ENCODE results near the gene RNF223.
"Not testable (repeated sequence)": the region's sequence is repeated elsewhere in the genome, so short reads cannot be mapped to it uniquely, and the experiment has no call there.

The RNF223 gene

GRCh38 chr1:1058088-1058905, 15.8 kb downstream of the RNF223 start:
- no peak for DNase-seq

- not testable (repeated sequence) for DNase-seq
Observed at GRCh38 chr1:1057769-1058087, 16.4 kb downstream of the RNF223 start.

GRCh38 chr1:1055841-1056736, 18.0 kb downstream of the RNF223 start:
- no peak for DNase-seq

GRCh38 chr1:1054971-1055370, 19.1 kb downstream of the RNF223 start:
- DNase-seq = no peak

- no peak for DNase-seq
Observed at GRCh38 chr1:1054099-1054700, 19.9 kb downstream of the RNF223 start.

- no peak for DNase-seq
Observed at GRCh38 chr1:1053682-1054081, 20.4 kb downstream of the RNF223 start.

GRCh38 chr1:1053022-1053421, 21.1 kb downstream of the RNF223 start:
- DNase-seq = no peak

- no peak for DNase-seq
Observed at GRCh38 chr1:1052003-1052840, 21.9 kb downstream of the RNF223 start.

- no peak for DNase-seq
Observed at GRCh38 chr1:1051127-1051810, 22.8 kb downstream of the RNF223 start.

- DNase-seq = no peak
Observed at GRCh38 chr1:1050577-1051052, 23.5 kb downstream of the RNF223 start.

- DNase-seq = no peak
Observed at GRCh38 chr1:1049318-1050165, 24.6 kb downstream of the RNF223 start.

GRCh38 chr1:1048765-1049164, 25.3 kb downstream of the RNF223 start:
- DNase-seq = no peak

GRCh38 chr1:1047963-1048362, 26.1 kb downstream of the RNF223 start:
- no peak for DNase-seq

- DNase-seq = no peak
Observed at GRCh38 chr1:1047407-1047806, 26.7 kb downstream of the RNF223 start.

GRCh38 chr1:1046767-1047166, 27.3 kb downstream of the RNF223 start:
- no peak for DNase-seq

- no peak for DNase-seq
Observed at GRCh38 chr1:1046243-1046642, 27.9 kb downstream of the RNF223 start.

- DNase-seq = no peak
Observed at GRCh38 chr1:1045129-1045528, 29.0 kb downstream of the RNF223 start.

GRCh38 chr1:1044455-1045078, 29.5 kb downstream of the RNF223 start:
- no peak for DNase-seq

- no peak for DNase-seq
Observed at GRCh38 chr1:1043921-1044320, 30.2 kb downstream of the RNF223 start.

GRCh38 chr1:1043411-1043810, 30.7 kb downstream of the RNF223 start:
- DNase-seq = no peak

- no peak for DNase-seq
Observed at GRCh38 chr1:1042835-1043234, 31.3 kb downstream of the RNF223 start.

Measured in CD4-positive, alpha-beta T cell treated with Interleukin-17A for 1 hour (primary cell).